Glutamatergic neuron (in vitro differentiated cells): ENCODE data around the gene DRAXIN. TPM values are rescaled to one million over a fixed set of nuclear protein-coding genes. Genes with fewer than 3 reads are reported as not detected.
A peak's percentile ranks its signal among the peaks of the same experiment; 100 is the strongest.

ENCODE experiments used
- DNase-seq: peaks from one replicate; pipeline ENCODE4 v3.0.0; 2022
- H3K27ac Mint-ChIP-seq: one replicate; pipeline ENCODE4 v1.8.0; 2020; ENCODE audit warnings: mild to moderate bottlenecking, mixed read lengths, inconsistent platforms; ENCODE audit not compliant: unreplicated experiment
- H3K27me3 Mint-ChIP-seq: one replicate; pipeline ENCODE4 v1.8.0; 2020; ENCODE audit warnings: mild to moderate bottlenecking, moderate library complexity, mixed read lengths, inconsistent platforms; ENCODE audit not compliant: unreplicated experiment
- H3K36me3 Mint-ChIP-seq: one replicate; pipeline ENCODE4 v1.8.0; 2020; ENCODE audit warnings: mild to moderate bottlenecking, mixed read lengths, inconsistent platforms; ENCODE audit not compliant: unreplicated experiment
- H3K4me1 Mint-ChIP-seq: one replicate; pipeline ENCODE4 v1.8.0; 2020; ENCODE audit warnings: mild to moderate bottlenecking, low read depth, mixed read lengths, inconsistent platforms; ENCODE audit not compliant: unreplicated experiment
- H3K4me3 Mint-ChIP-seq: one replicate; pipeline ENCODE4 v1.8.0; 2020; ENCODE audit warnings: mild to moderate bottlenecking, mixed read lengths, inconsistent platforms; ENCODE audit not compliant: unreplicated experiment
- H3K9me3 Mint-ChIP-seq: one replicate; pipeline ENCODE4 v1.8.0; 2020; ENCODE audit warnings: mild to moderate bottlenecking, moderate library complexity, mixed read lengths, inconsistent platforms; ENCODE audit not compliant: unreplicated experiment
- total RNA-seq: library from RNA; stranded (reverse); fragmentation: NEBNext Ultra II Directional; extraction: Animal tissue kit (Norgen Biotek cat#: 25700); gene quantifications from one replicate; pipeline ENCODE4 v1.2.1, GENCODE V29; 2021; ENCODE audit not compliant: unreplicated experiment
- TF ChIP-seq, protein P1 (sequence below): fragments of 200-600 bp; sonication (generic); IDR thresholded peaks from one replicate; pipeline ENCODE4 v1.5.0; 2021; ENCODE audit not compliant: partially characterized antibody, unreplicated experiment

DRAXIN gene
- total RNA-seq, 1 donor from 2014 or later: 111 TPM

- H3K27me3 Mint-ChIP-seq: peaks cover 2% of the 10 kb centered on the region
- DNase-seq: no peak
- TF ChIP-seq, protein P1, sequence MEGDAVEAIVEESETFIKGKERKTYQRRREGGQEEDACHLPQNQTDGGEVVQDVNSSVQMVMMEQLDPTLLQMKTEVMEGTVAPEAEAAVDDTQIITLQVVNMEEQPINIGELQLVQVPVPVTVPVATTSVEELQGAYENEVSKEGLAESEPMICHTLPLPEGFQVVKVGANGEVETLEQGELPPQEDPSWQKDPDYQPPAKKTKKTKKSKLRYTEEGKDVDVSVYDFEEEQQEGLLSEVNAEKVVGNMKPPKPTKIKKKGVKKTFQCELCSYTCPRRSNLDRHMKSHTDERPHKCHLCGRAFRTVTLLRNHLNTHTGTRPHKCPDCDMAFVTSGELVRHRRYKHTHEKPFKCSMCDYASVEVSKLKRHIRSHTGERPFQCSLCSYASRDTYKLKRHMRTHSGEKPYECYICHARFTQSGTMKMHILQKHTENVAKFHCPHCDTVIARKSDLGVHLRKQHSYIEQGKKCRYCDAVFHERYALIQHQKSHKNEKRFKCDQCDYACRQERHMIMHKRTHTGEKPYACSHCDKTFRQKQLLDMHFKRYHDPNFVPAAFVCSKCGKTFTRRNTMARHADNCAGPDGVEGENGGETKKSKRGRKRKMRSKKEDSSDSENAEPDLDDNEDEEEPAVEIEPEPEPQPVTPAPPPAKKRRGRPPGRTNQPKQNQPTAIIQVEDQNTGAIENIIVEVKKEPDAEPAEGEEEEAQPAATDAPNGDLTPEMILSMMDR: no peak
- H3K9me3 Mint-ChIP-seq: peaks cover 4% of the 10 kb centered on the region
- peak overlapping the region; percentile 24 for H3K27ac Mint-ChIP-seq
- peaks cover 37% of the 10 kb centered on the region for H3K4me1 Mint-ChIP-seq
- peak overlapping the region; percentile 68 for H3K4me3 Mint-ChIP-seq
- H3K36me3 Mint-ChIP-seq: no peaks in the 10 kb centered on the region
Observed at GRCh38 chr1:11704691-11705475, 13.4 kb downstream of the DRAXIN start.

- Mint-ChIP-seq H3K36me3 (no peaks in the 10 kb centered on the region), H3K4me1 (peaks cover 37% of the 10 kb centered on the region), H3K27ac (peak overlapping the region; percentile 39), H3K4me3 (peak overlapping the region; percentile 71), H3K27me3 (peaks cover 2% of the 10 kb centered on the region), H3K9me3 (peaks cover 4% of the 10 kb centered on the region)
- TF ChIP-seq, protein P1: no peak
- no peak for DNase-seq
Observed at GRCh38 chr1:11705596-11705995, 14.1 kb downstream of the DRAXIN start.

DNA sequence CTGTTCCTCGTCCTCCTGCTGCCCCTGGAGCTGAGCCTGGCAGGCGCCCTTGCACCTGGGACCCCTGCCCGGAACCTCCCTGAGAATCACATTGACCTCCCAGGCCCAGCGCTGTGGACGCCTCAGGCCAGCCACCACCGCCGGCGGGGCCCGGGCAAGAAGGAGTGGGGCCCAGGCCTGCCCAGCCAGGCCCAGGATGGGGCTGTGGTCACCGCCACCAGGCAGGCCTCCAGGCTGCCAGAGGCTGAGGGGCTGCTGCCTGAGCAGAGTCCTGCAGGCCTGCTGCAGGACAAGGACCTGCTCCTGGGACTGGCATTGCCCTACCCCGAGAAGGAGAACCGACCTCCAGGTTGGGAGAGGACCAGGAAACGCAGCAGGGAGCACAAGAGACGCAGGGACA lies 14.8 kb downstream of the DRAXIN start:
- H3K9me3 Mint-ChIP-seq: peaks cover 4% of the 10 kb centered on the region
- no peak overlapping the region for H3K27ac Mint-ChIP-seq
- H3K36me3 Mint-ChIP-seq: no peaks in the 10 kb centered on the region
- H3K4me1 Mint-ChIP-seq: peaks cover 31% of the 10 kb centered on the region
- TF ChIP-seq, protein P1: no peak
- H3K4me3 Mint-ChIP-seq: no peak overlapping the region
- no peak for DNase-seq
- H3K27me3 Mint-ChIP-seq: peaks cover 2% of the 10 kb centered on the region

GRCh38 chr1:11707621-11708276 lies 16.2 kb downstream of the DRAXIN start:
- peaks cover 30% of the 10 kb centered on the region for H3K4me1 Mint-ChIP-seq
- no peak overlapping the region for H3K4me3 Mint-ChIP-seq
- TF ChIP-seq, protein P1: no peak
- peaks cover 2% of the 10 kb centered on the region for H3K27me3 Mint-ChIP-seq
- H3K27ac Mint-ChIP-seq: peak overlapping the region; percentile 38
- H3K9me3 Mint-ChIP-seq: peaks cover 4% of the 10 kb centered on the region
- peak; percentile 59 for DNase-seq
- H3K36me3 Mint-ChIP-seq: no peaks in the 10 kb centered on the region
